Activated CD4-positive, alpha-beta T cell treated with anti-CD3 and anti-CD28 coated beads, Interleukin-2, amount 50 U/mL, for 1 hour (primary cell): ENCODE results near the gene ST7.
"Not testable (repeated sequence)": the region's sequence is repeated elsewhere in the genome, so short reads cannot be mapped to it uniquely, and the experiment has no call there.

Source experiments
- DNase-seq: peaks from one replicate; pipeline ENCODE4 v3.0.0-alpha.2; 2020

The ST7 gene

GRCh38 chr7:117010375-117011133 is 57.3 kb downstream of the ST7 start:
- DNase-seq: no peak

- no peak for DNase-seq
These were observed 58.3 kb downstream of the ST7 start for GRCh38 chr7:117011419-117012260.

- DNase-seq: no peak
These were observed 59.0 kb downstream of the ST7 start for GRCh38 chr7:117012284-117012683.

GRCh38 chr7:117012696-117013095 is 59.4 kb downstream of the ST7 start:
- DNase-seq: no peak

GRCh38 chr7:117014099-117014656 is 60.9 kb downstream of the ST7 start:
- no peak for DNase-seq

GRCh38 chr7:117014673-117015133 is 61.4 kb downstream of the ST7 start:
- DNase-seq: peak; percentile 14

- no peak for DNase-seq
These were observed 62.2 kb downstream of the ST7 start for GRCh38 chr7:117015258-117016184.

- no peak for DNase-seq
These were observed 63.7 kb downstream of the ST7 start for GRCh38 chr7:117017017-117017451.

GRCh38 chr7:117017702-117018266 is 64.5 kb downstream of the ST7 start:
- no peak for DNase-seq

- no peak for DNase-seq
These were observed 65.4 kb downstream of the ST7 start for GRCh38 chr7:117018713-117019112.

- DNase-seq: no peak
These were observed 66.0 kb downstream of the ST7 start for GRCh38 chr7:117019287-117019686.

- no peak for DNase-seq
These were observed 66.7 kb downstream of the ST7 start for GRCh38 chr7:117019786-117020590.

GRCh38 chr7:117020591-117020973 is 67.3 kb downstream of the ST7 start:
- no peak for DNase-seq

GRCh38 chr7:117021366-117021765 is 68.1 kb downstream of the ST7 start:
- no peak for DNase-seq

- no peak for DNase-seq
These were observed 68.7 kb downstream of the ST7 start for GRCh38 chr7:117021986-117022385.

- DNase-seq: no peak
These were observed 70.1 kb downstream of the ST7 start for GRCh38 chr7:117023325-117023854.

- DNase-seq: no peak
These were observed 71.5 kb downstream of the ST7 start for GRCh38 chr7:117024811-117025210.

- no peak for DNase-seq
These were observed 72.6 kb downstream of the ST7 start for GRCh38 chr7:117025891-117026290.

GRCh38 chr7:117030346-117030745 is 77.0 kb downstream of the ST7 start:
- DNase-seq: not testable (repeated sequence)

- DNase-seq: not testable (repeated sequence)
These were observed 77.5 kb downstream of the ST7 start for GRCh38 chr7:117030793-117031192.

GRCh38 chr7:117032810-117033209 is 79.5 kb downstream of the ST7 start:
- no peak for DNase-seq
